Suprapubic skin (tissue), 3 donors: ENCODE results near the gene FXYD7.

ENCODE experiments used
- POLR2AphosphoS5 ChIP-seq, 3 donors: sonication (generic); formaldehyde crosslinking; IDR thresholded peaks; one replicate each; pipeline ENCODE4 v1.6.1; 2017; ENCODE audit warnings: antibody characterized with exemption in 3 of 3
- TF ChIP-seq, protein P1 (sequence below), 2 donors: fragments of 200-600 bp in 1 of 2; fragments of 450-650 bp in 1 of 2; sonication (generic) in 1 of 2; IDR thresholded peaks; one replicate each; pipeline ENCODE4 v1.5.1; 2016 to 2019; ENCODE audit warnings: antibody characterized with exemption in 2 of 2, mild to moderate bottlenecking in 1 of 2, moderate library complexity in 1 of 2

DNA sequence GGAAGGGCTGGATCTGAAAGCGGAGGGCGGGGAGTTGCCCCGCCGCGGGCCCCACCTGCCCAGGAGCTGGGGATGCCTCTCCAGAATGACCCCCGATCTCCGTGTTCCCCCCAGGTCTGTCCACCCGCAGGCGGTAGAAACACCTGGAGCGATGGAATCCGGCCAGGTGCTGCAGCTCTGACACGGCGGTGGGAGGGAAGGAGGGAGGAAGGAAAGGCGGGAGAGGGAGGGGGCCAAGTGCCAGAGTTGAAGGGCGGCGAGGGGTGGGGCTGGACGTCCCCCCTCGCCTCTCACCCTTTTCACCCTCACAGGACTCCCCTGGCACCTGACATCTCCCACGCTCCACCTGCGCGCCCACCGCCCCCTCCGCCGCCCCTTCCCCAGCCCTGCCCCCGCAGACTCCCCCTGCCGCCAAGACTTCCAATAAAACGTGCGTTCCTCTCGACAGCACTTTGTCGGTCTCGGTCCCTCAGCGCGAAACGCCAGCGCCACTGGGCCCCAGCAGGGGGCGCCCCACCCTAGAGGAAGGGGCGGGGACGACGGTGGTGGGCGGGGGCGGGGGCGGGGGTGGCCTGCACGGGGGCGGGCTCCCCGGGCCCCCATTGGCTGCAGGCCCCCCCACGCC, 337 bp upstream of the FXYD7 start:
- TF ChIP-seq, protein P1, sequence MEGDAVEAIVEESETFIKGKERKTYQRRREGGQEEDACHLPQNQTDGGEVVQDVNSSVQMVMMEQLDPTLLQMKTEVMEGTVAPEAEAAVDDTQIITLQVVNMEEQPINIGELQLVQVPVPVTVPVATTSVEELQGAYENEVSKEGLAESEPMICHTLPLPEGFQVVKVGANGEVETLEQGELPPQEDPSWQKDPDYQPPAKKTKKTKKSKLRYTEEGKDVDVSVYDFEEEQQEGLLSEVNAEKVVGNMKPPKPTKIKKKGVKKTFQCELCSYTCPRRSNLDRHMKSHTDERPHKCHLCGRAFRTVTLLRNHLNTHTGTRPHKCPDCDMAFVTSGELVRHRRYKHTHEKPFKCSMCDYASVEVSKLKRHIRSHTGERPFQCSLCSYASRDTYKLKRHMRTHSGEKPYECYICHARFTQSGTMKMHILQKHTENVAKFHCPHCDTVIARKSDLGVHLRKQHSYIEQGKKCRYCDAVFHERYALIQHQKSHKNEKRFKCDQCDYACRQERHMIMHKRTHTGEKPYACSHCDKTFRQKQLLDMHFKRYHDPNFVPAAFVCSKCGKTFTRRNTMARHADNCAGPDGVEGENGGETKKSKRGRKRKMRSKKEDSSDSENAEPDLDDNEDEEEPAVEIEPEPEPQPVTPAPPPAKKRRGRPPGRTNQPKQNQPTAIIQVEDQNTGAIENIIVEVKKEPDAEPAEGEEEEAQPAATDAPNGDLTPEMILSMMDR (IDR thresholded peaks at IDR 0.05): peak in 1 of 2 donors; percentile 78
- TF ChIP-seq POLR2AphosphoS5 (IDR thresholded peaks at IDR 0.05): no peak
